Measurements from ENCODE around the gene HPCAL1. TPM values are rescaled to one million over a fixed set of nuclear protein-coding genes. Genes with fewer than 3 reads are reported as not detected.

Gene HPCAL1
- total RNA-seq, 1 donor from 2014 or later, result 69.1 TPM

DNA sequence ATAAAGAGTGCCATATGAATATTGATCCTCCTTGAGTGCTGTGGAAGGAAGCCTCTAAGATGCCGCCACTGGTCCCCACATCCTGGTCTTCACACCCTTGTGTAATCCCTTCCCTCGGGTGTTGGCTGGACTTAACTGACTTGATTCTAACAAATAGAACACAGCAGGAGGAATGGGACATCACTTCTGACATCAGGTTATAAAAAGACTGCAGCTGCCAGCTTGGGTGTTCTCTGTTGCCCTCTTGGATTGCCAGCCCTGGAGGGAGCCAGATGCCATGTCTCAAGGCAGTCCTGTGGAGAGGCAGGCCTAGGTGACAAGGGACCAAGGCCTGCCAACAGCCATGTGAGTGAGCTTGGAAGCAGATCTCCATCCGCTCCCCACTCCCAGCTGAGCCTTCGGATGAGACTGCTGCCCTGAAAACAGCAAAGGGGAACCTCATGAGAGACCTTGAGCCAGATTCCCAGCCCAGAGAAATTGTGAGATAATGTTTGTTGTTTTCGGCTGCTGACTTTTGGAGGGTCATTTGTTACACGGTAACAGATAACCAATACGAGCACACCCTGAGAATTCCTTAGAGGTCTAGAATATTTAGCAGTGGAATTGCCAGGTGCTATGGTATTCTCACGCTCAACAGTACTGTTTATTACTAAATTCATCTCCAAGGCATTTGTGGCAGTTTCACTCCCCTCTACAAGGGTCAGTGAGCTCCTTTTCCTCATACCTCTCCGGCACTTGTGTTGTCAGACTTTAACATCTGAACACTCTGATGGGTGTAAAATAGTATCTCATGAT, 32.5 kb downstream of the HPCAL1 start:
- no peak for DNase-seq (ENCODE audit: low read depth, low spot score)

DNA sequence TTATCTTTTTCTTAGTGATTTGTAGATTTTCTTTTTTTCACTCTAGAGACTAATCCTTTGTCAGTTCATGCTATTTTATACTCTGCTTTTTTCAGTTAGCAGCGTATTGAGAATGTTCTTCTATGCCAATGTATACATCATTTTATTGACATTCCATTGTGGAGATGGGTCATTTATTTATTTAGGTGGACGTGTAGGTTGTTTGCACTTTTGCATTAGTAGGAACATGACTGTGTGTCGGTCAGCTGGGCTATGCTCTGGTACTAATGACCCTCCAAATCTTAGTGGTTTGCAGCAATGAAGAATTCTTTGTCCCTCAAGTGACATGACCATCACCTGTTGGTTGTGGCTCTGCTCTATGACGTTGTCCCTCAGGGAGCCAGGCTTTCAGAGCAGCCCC, 33.6 kb downstream of the HPCAL1 start:
- DNase-seq (ENCODE audit: low read depth, low spot score), result no peak

DNA sequence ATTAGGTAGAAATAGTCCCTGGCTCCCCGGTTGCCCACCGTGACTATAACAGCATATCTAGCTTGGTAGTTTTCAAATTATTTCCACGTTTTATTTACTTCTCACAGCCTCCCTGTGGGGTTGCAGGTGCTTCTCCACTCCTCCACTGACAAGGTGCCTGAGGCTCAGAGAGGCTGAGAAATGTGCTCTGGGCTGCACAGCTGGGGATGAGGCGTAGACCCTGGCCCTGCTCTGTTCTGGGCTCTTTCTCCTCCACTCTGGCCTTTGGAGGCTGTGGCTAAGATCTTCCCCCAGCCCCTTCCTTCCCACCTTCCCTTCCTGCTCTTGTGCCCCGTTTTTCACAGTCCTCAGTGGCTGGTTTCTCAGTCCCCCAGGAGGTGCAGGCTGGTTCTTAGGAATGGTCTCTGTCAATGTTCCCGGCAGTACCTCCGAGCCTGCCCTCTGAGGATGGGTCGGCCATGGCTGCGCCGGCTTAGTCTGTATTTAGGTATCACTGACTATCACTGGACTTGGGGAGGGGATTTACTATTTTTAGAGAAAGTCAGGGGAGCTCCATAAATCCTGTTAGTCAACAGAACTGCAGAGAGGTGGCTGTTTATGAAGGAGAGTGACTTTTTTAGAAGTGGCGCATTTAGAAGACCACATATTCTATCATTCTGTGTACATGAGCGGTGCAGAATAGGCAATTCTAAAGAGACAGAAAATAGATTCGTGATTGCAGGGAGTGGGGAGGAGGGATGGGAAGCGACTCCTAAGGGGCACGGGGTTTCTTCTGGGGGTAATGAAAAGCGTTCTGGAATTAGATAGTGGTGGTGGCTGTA, 35.0 kb downstream of the HPCAL1 start:
- no peak for DNase-seq (ENCODE audit: low read depth, low spot score)

DNA sequence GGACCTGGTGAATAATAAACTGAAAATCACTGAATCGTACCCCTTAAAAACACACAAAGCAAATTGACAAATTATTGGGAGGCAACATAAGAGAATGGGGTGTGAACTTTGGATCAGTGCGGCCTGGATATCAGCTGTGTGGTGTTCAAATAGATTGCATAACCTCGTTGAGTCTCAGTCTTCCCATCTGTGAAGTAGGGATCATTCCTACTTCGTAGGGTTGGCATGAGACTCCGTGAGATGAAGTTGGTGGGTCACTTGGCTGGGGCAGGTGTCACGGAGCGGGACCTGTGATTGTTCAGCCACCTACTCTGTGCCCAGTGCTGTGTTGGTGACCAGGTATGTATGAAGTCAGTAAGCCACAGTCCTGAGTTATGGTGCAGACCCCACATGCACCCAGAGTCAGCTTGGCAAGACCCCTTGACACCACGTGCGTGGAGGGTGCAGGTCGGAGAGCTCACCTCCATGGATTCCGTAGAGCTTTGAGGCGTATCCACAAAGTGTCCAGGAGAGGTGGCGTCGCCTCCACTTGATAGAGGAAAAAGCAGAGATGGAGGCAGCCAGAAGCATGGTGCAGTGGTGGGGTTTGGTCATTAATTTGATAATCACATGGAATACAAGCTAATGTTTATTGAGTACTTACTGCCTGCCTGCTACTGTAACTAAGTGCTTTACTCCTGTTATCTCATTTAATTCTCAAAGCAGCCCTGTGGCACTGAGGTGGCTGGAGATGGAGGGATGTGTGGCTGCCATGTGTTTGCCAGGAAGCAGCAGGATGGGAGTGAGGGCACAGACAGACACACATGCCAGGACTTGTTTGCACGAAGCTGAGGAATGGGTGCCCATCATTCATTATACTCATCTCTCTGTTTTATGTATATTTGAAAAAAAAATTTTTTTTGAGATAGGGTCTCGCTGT, 35.8 kb downstream of the HPCAL1 start:
- no peak for DNase-seq (ENCODE audit: low read depth, low spot score)

DNA sequence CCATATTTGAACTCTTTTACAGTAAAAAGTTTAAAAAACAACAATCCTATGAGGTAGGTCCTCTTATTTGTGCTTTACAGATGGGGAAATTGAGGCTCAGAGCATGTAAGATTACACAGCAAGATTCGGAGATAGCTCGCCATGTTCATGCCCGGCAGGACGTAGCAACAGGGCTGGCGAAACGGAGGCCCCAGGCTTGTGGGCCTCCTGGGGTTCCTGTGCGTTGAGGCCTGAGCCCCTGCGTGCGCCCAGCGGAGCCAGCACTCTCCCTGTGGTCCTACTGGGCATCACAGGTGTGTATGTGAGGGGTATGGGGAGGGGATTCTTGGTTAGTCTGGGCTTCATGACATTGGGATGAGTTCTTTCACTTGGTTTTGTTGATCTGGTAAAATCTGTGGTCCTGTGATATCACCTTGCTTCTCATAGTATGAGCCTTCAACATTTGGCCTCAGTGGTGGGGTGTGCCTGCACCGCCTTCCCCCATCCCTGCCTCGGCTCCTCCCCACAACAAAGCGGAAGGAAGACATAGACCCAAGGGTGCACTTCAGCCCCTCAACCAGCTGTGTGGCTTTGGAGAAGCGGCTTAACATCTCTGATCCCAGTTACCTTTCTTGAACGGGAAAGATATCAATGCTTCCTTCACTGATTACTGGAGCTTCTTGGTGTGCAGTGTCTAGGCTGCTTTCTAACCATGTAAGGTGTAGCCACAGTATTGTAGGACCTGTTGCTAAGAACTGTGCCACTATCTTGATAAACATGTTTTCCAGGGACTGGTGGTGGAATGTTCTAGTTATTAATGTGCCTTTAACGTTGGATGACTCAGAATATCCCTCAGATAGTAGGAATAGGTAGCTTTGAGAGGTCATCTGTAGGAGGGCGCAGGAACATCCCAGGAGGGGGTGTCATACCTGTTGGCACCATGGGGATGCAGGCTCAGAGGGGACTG, 37.2 kb downstream of the HPCAL1 start:
- no peak for DNase-seq (ENCODE audit: low read depth, low spot score)

DNA sequence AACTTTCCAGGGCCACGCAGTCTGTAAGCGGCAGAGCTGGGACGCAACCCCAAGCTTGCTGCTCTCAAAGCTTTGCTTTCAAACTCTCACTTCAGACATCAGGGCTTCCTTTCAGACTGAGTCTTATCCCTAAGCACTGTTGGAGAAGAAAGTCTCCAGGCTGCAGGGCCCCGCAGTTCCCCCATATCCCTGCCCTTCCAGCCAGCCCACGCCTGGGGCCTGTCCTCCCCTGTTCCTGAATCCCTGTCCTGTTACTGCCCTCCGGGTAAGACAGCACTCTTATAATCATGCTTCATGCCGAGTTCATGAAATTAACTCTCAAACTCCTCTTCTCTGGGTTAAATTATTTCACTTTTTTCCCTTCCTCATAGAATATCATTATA, 37.9 kb downstream of the HPCAL1 start:
- no peak for DNase-seq (ENCODE audit: low read depth, low spot score)

DNA sequence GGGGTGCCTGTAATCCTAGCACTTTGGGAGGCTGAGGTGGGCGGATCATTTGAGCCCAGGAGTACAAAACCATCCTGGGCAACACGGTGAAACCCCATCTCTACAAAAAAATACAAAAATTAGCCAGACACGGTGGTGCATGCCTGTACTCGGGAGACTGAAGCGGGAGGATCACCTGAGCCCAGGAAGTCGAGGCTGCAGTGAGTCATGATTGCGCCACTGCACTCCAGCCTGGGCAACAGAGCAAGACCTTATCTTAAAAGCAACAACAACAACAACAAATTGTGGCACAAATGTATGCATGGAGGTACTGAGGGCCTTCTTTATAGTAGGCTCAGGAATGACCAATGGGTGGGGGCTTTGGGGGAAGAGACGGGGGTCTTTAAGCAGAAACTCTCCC, 38.5 kb downstream of the HPCAL1 start:
- no peak for DNase-seq (ENCODE audit: low read depth, low spot score)

DNA sequence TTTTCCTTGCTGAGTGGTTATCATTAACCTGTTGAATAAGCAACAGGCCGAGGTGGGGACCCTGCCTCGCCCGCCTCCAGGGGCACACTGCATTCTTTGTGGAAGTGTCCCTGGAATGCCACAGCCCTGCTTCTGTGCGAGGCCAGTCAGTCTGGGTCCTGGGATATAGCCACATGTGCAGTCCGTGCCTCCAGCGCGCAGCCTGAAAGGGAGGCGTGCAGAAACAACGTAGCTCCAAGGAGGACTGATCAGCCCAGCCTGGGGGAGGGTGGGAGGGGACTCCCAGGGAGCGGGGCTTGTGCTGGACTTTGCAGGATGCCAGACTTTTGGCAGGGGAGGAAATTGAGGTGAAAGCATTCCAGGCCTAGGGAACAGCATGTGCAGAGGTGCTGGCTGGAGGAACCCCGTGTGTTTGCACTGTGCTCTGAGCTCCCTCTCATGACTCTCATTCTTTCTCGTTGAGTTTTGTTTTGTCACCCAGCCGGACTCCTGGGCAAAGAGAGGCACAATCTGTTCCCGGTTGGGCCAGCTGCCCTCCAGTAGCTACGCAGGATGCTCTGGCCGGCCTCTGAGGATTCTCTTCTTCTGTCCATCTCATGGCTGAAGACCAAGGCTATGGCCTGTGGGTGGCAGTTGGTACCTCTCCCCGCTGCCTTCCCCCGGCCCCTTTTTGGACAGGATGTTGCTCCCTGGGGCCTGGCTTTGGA, 39.7 kb downstream of the HPCAL1 start:
- DNase-seq (ENCODE audit: low read depth, low spot score), result no peak

DNA sequence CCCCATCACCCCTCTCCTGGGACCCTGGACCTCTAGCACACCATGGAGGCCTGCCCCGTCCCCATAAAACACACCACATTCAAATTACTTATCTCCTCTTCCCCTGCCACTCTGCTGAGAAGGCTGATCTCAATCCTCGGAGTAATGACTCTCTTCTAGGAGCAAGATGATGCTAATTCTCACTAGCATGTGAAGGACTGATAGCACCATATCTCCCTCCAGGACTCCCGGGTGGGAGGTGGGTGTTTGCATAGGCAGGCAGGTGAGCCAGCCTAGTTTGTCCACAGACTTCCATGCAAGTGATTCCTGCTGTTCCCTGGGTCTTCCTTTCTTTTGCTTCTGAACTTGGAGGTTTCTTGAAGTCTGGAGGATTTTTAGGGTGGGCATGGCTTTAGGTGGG, 40.5 kb downstream of the HPCAL1 start:
- no peak for DNase-seq (ENCODE audit: low read depth, low spot score)

DNA sequence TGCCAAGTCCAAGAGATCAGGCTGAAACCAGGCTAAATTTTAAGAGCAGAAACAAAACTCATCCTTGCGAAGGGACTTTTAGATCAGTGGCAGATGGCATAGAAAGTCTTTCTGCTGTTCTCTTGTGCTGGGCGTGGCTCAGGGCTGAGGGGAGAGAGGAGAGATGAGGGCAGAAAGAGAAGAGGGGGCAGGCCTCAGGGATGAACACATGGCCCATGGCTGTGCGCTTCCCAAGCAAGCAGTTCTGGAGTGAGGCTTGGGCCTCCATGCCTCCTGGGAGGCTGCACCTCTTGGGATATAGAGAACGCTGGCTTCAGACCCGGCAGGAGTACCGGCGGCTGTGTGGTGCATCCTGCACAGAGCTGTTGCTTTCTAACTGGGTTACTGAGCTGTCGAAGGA, 41.0 kb downstream of the HPCAL1 start:
- no peak for DNase-seq (ENCODE audit: low read depth, low spot score)

DNA sequence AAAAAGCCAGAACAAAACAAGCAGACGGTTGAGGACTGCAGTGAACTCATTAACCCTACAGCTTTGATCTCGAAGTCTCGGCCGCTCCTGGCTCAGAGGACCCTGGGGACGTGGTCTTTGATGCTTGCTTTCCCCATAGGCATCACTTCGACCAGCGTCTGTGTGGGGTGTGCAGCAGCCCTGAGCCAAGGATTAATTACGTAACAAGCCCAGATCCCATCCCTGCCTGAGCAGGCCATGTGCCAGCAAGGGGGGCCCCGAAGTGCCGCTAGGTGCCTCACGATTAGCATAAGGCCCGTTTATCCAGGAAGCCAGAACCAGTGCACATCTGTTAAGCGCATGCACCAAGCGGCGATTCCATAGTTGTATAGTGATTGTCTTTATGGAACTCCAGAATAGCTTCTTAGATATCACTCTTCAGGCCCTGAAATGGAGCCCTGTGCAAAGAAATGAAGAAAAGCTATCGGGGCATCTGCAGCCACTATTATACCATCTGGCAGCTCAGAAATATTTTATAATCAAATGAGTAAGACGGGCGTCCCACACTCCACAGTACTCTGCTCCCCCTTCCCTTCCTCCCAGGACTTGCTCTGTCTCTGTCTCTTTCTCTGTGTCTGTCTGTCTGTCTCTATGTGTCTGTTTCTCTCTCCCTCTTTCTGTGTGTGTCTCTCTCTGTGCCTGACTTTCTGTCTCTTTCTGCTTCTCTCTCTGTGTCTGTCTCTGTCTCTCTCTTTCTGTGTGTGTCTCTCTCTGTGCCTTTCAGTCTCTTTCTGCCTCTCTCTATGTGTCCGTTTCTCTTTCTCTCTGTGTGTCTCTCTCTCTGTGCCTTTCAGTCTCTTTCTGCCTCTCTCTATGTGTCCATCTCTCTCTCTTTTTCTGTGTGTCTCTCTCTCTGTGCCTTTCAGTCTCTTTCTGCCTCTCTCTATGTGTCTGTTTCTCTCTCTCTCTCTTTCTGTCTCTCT, 41.7 kb downstream of the HPCAL1 start:
- no peak for DNase-seq (ENCODE audit: low read depth, low spot score)

DNA sequence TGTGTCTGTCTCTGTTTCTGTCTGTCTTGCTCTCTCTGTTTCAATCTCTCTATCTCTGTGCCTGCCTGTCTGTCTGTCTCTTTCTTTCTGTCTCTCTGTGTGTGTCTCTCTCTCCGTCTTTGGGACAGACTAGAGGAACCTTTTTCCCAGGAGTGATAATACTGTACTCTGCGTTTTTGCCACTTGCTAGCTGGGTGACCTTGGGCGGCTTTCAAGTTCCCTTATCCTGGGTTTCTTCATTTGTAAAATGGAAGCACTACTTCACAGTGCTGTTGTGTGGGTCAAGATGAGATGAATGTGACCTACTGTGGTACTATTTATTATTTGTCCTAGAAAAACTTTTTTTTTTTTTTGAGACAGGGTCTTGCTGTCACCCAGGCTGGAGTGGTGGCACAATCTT, 42.4 kb downstream of the HPCAL1 start:
- DNase-seq (ENCODE audit: low read depth, low spot score), result no peak

DNA sequence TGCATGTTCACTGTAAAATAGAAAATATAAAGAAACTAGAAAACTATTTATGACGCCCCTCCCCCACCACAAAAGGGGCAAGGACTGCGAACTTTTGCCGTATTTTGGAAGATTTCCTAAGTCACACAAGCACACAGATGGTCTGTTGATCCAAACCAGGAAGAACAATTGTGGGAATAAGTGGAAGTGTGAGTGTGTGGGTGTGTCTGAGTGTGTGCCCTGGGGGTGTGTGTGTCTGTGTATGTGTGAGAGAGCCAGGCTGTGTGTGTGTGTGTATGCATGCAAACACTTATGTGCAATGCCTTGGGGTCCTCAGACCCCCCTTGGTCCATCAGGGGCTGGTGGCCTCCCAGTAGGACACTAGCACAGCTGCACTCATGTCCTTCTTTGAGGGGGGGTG, 43.1 kb downstream of the HPCAL1 start:
- DNase-seq (ENCODE audit: low read depth, low spot score), result no peak

DNA sequence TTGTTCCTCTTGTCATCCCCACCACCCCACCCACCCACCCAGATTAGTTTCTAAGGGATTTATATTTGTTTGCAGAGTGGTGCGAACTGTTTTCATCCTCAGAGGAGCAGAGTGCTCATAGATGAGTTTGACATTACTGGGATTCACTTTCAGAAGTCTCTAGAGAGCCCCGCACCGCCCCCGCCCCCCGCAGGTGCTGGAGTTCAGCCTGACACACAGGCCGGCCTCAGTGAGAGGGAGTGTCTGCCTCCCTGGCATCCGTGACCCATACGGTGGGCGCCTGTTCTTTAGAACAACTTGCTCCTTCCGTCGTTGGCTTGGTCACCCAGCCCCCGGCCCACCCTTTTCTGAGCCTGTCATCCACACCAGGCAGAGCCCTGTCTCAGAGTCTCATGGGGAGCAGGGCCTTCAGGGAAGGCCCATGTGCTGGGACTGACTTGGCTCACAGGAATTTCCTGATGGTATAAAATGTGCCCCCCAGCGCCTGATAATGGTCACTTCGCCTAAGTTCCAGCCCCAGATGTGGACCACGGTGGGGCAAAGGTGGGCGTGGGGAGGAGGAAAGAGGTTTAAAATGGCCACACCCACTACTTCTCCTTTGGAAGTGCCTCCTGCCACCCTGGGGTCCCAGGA, 44.3 kb downstream of the HPCAL1 start:
- DNase-seq (ENCODE audit: low read depth, low spot score), result no peak

DNA sequence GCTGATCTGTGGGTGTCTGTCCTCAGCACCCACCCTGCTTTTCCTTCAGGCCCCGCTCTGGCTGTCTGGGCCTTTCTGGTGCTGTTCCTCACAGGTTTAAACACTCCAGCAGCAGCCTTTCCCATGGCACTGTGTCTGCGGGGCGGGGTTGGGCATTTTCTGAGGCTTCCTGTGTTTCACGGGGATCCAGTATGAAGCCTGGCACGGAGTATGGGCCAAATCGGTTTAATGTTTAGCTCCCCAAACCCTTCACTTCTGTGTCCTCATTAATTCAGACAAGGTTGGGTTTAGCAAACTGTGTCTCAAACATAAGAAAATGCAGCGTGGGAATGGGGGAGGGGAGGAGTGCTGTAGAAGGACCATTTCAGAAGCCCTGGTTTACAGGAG, 44.9 kb downstream of the HPCAL1 start:
- DNase-seq (ENCODE audit: low read depth, low spot score), result no peak

DNA sequence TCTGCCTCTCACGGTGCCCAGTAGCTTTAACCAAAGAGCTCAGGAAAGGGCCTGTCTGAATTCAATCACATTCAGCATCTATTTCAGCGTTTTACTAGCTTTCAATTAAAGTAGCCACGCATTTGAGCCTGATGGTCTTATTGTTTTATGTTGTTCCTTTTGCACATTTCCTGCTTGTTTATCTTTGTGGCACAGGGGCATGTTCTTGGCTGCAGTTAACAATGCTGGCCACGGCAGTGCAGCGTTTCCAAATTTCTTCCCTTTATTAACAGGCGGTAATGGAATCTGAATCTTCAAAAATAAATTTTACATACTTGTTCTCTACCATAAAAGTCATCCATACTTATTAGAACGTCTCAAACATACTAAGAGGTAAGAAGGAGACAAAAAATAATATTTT, 46.2 kb downstream of the HPCAL1 start:
- no peak for DNase-seq (ENCODE audit: low read depth, low spot score)

DNA sequence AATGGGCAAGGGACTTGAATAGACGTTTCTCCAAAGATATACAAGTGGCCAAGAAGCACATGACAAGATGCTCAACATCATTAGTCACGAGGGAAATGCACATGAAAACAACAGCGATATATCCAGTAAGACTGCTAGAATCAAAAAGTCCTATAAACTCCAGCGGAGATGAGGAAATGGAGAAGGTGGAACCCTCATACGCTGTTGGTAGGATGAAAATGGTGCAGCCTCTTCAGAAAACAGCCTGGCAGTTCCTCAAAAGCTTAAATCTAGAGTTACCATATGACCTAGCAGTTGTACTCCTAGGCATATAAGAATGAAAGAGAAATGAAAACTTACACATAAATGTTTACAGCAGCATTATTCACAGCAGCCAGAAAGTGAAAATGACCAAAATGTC, 48.1 kb downstream of the HPCAL1 start:
- no peak for DNase-seq (ENCODE audit: low read depth, low spot score)

DNA sequence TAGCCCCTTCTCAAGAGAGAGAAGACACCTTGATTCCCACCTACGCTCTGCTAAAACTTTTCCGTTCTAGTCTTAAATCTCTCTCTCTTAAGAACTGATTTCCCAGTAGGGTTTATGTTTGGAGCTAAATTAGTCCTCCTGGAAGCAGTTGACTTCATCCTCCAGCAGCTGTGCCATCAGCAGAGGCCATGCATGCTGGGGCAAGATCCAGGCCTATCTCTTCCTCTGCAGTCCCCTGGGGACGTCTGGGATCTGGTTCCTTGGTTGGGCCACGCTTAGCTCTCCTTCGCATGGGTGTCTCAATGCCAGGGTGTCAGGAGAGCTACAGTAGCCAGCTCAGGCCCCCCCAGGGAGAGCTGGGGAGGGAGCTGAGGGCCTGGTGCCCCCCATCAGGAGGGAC, 49.7 kb downstream of the HPCAL1 start:
- DNase-seq (ENCODE audit: low read depth, low spot score), result no peak

Measured in pulmonary artery endothelial cell (primary cell).